ENCODE results near the gene MTUS2.

MTUS2 gene

GRCh38 chr13:29099781-29100406 is 279.8 kb downstream of the MTUS2 start:
- no peak for DNase-seq (ENCODE audit: low read depth)
- H3K4me3 ChIP-seq (ENCODE audit: low read depth, low read length): no peak overlapping the region

GRCh38 chr13:29100758-29101157 is 280.6 kb downstream of the MTUS2 start:
- TF ChIP-seq CTCF (conservative IDR thresholded peaks at IDR 0.05; ENCODE audit: low read depth, low read length): no peak
- H3K4me3 ChIP-seq (ENCODE audit: low read depth, low read length): no peak overlapping the region
- no peak for DNase-seq (ENCODE audit: low read depth)

More at GRCh38 chr13:29099781-29100406, 279.8 kb downstream of the MTUS2 start:
- no peak for TF ChIP-seq CTCF (conservative IDR thresholded peaks at IDR 0.05; ENCODE audit: low read depth, low read length)

GRCh38 chr13:29101409-29101808 is 281.3 kb downstream of the MTUS2 start:
- no peak for DNase-seq (ENCODE audit: low read depth)
- H3K4me3 ChIP-seq (ENCODE audit: low read depth, low read length): no peak overlapping the region
- no peak for TF ChIP-seq CTCF (conservative IDR thresholded peaks at IDR 0.05; ENCODE audit: low read depth, low read length)

GRCh38 chr13:29101905-29102304 is 281.8 kb downstream of the MTUS2 start:
- DNase-seq (ENCODE audit: low read depth): no peak
- H3K4me3 ChIP-seq (ENCODE audit: low read depth, low read length): no peak overlapping the region
- no peak for TF ChIP-seq CTCF (conservative IDR thresholded peaks at IDR 0.05; ENCODE audit: low read depth, low read length)

- no peak overlapping the region for H3K4me3 ChIP-seq (ENCODE audit: low read depth, low read length)
- TF ChIP-seq CTCF (conservative IDR thresholded peaks at IDR 0.05; ENCODE audit: low read depth, low read length): no peak
- DNase-seq (ENCODE audit: low read depth): no peak
Observed at GRCh38 chr13:29103065-29103800, 283.1 kb downstream of the MTUS2 start.

- no peak for TF ChIP-seq CTCF (conservative IDR thresholded peaks at IDR 0.05; ENCODE audit: low read depth, low read length)
- no peak for DNase-seq (ENCODE audit: low read depth)
- H3K4me3 ChIP-seq (ENCODE audit: low read depth, low read length): no peak overlapping the region
Observed at GRCh38 chr13:29104461-29104860, 284.3 kb downstream of the MTUS2 start.

- TF ChIP-seq CTCF (conservative IDR thresholded peaks at IDR 0.05; ENCODE audit: low read depth, low read length): no peak
- no peak overlapping the region for H3K4me3 ChIP-seq (ENCODE audit: low read depth, low read length)
- no peak for DNase-seq (ENCODE audit: low read depth)
Observed at GRCh38 chr13:29105779-29106178, 285.6 kb downstream of the MTUS2 start.
